ENCODE data around the gene NAPSA.
A peak's percentile ranks its signal among the peaks of the same experiment; 100 is the strongest.

The NAPSA gene

DNA sequence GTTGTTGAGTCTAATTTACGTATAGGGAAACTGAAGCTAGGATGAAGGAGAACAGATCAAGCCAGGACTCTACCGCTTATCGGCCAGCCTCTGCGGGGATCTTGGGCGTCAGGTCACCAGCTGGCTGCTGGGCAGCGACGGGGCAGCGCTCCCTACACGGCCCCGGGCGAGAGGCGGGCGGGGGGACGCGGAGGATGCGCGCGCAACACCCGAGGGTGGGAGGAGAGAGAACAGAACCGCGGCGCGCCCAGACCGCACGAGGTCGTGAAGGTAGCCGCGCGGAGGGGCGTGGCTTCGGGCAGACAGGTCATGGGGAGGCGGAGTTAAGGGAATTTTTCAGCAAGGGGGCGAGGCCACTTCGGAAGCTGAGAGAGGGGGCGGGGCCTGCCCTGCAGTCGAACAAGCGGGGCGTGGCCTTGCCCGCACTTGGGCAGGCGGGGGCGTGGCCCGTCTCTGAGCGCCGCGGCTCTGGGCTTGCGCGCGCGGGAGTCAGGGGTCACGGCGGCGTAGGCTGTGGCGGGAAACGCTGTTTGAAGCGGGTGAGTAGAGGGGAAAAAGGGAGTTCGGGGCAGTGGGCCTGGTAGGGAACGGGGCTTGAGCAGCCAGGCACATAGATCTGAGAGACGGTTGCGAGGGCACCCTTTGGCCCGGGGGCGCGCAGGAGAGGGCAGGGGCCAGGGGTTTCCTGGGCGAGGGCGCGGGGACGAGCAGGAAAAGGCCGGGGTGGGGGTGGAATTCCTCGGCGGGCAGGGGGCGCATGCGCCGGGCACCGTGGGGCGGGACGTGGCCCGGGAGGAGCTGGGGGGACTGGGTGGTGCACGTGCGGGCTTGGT, 18.6 kb upstream of the NAPSA start, which contains the start of gene POLD1:
POLD1 (plus strand) TSS at position 496 of the 833 bp plus-strand sequence. CDS start 14,505 bp downstream, outside the sequence.
- peak; percentile 95 for DNase-seq

DNA sequence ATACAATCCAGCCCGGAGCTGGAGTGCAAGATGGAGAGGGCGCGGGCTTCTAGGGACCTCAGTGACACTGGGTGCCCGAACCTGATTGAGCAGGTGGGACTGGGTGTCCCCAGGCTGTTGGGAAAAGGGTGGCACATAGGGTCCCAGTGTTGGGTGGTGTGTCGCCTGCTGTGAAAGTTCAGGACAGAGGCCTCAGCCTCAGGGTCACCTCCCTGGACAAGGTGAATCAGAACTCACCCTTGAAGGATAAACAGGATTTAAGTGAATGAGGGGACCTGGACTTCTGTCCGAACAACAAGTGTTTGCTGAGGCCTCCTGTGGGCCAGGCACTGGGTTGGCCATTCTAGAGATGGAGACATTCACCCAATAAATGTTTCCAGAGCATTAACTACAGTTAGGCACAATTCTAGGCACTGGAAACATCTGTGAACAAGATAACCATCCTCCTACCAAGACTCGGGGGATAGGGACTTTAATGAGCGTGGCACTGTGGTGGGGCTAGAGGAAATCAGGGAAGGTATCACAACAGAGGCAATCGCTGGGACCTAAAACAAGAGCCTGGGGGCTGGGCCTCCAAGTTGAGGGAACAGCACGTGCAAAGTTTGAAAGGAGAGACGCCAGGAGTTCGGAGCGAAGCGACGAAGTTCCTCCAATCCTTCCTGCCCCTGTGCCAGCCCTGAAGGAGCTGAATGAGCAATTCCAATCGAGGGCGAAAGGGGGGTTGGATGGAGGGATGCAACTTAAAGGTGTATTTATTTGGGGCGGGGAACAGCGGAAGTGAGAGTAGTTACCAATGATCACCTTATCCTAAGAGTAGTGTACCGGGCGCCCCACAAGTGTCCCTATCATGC, 17.8 kb upstream of the NAPSA start:
- peak; percentile 19 for DNase-seq

DNA sequence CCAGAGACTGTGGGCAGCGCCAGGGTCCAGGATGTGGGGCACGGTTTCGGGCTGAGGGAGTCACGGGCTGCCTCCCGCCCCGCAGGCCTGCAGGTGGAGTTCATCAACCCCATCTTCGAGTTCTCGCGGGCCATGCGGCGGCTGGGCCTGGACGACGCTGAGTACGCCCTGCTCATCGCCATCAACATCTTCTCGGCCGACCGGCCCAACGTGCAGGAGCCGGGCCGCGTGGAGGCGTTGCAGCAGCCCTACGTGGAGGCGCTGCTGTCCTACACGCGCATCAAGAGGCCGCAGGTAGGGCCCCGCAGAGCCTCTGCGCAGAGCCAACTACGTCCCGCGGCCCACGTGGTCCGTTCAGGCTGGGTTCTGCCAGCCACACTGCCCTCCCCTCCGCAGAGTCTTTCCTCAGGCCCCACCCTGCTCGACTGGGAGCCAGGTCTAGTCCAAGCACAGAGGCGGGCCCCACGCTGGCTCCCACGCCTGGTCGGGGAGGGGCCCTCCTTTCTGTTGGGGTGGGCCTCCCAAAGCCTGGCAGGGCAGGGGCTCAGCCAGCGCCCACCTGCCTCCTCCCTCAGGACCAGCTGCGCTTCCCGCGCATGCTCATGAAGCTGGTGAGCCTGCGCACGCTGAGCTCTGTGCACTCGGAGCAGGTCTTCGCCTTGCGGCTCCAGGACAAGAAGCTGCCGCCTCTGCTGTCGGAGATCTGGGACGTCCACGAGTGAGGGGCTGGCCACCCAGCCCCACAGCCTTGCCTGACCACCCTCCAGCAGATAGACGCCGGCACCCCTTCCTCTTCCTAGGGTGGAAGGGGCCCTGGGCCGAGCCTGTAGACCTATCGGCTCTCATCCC, 16.7 kb upstream of the NAPSA start:
- no peak for DNase-seq

GRCh38 chr19:50380751-50381151, 15.3 kb upstream of the NAPSA start:
- no peak for DNase-seq

DNA sequence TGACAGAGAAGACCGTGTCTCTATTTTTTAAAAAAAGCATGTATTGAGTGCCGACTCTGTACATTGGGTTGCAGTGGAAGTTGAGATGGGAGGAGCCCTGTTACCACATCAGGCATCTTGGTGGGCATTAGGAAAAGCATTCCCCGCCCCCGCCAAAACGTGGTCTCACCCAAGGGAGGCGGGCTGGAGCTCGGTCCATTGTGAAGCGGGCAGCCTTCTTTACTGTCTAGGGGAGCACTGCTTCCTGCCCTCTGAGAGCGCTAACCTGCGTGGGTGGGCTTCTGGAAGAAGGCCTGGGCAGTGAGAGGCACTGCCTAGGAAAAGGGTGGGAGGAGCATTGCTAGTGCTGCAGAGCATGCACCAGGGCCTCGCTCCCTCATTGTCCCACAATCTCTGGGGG, 14.7 kb upstream of the NAPSA start:
- DNase-seq = no peak

DNA sequence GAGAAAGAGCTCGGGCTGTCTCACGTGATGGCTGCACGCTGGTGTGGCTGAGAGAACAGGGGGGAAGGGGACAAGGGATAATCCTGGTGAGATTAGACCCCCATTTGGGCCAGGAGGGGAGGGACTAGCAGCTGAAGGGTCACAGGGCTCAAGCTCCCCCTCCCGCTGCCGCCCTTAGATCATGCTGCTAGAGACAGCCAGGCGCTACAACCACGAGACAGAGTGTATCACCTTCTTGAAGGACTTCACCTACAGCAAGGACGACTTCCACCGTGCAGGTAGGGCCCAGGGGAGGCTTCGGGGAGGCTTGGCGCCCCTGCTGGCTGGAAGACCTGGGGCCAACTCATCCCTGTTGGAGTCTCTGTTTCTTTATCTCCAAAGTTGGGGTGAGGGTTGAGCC, 14.2 kb upstream of the NAPSA start:
- no peak for DNase-seq

- DNase-seq = no peak
These were observed 13.4 kb upstream of the NAPSA start for GRCh38 chr19:50378863-50379236.

DNA sequence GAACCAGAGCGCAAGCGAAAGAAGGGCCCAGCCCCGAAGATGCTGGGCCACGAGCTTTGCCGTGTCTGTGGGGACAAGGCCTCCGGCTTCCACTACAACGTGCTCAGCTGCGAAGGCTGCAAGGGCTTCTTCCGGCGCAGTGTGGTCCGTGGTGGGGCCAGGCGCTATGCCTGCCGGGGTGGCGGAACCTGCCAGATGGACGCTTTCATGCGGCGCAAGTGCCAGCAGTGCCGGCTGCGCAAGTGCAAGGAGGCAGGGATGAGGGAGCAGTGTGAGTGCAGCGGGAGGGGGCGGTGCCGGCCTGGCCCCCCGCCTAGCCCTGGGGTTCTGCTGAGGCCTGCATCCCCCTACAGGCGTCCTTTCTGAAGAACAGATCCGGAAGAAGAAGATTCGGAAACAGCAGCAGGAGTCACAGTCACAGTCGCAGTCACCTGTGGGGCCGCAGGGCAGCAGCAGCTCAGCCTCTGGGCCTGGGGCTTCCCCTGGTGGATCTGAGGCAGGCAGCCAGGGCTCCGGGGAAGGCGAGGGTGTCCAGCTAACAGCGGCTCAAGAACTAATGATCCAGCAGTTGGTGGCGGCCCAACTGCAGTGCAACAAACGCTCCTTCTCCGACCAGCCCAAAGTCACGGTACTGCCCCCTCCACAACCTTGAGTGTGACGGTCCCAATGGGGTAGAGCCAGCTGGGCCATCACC, 12.9 kb upstream of the NAPSA start:
- no peak for DNase-seq

DNA sequence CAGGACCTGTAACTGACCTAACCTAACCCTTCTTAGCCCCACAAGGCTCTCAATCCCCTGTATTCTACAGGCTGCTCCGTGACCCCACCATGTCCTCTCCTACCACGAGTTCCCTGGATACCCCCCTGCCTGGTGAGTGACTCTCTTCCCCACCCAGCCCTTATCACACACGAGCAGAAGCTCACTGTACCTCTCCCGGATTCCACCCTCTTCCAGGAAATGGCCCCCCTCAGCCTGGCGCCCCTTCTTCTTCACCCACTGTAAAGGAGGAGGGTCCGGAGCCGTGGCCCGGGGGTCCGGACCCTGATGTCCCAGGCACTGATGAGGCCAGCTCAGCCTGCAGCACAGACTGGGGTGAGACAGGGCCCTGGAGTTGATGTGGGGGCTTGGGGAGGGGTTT, 12.1 kb upstream of the NAPSA start:
- no peak for DNase-seq

DNA sequence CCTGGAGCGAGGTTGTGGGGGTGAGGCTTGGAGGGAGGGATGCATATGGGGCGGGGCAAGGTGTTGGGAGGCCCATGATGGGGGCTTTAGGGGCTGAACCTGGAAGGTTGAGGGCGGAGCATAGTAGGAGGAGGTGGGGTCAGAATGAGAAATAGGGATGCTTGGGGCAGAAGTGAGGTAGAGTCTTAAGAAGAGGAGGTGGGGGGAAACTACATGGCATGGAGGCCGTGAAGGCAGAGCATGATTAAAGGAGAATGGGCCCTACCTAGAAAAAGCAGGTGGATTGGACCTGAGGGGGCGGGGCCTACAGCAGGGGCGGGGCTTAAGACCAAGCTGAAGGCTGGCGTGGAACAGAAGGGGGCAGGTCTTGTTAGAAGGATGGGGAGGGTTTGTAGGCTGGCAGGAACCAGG, 11.6 kb upstream of the NAPSA start:
- DNase-seq = no peak

DNA sequence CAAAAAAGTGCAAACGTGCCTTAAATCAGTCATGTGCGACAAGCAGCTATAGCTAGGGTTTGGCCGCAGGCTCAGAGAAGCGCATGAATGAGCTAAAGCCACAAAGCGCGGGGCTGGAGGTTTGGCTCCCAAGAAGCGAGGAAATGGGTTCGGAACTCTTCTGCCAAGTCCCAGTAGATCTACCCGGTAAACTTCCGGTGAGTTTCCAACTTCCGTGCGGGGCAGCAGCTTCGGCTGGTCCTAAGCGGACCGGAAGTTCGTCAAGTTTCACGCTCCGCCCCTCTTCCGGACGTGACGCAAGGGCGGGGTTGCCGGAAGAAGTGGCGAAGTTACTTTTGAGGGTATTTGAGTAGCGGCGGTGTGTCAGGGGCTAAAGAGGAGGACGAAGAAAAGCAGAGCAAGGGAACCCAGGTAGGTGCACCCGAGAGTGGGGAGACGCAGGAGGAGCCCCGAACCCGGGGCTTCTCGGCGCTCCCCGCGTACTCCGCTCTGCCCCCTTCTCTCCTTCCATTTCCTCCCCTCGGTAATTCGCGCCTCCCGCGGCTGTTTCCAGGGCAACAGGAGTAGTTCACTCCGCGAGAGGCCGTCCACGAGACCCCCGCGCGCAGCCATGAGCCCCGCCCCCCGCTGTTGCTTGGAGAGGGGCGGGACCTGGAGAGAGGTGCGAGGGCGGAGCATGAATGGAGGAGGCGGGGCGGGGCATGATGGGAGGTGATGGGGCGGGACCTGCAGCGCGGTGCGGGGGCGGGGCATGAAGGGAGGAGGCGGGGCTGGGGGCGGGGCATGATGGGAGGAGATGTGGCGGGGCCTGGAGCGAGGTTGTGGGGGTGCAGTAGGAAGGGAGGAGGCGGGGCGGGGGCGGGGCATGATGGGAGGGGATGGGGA, 11.0 kb upstream of the NAPSA start, which contains the start of gene NR1H2:
NR1H2 (plus strand) TSS at position 292 of the 885 bp plus-strand sequence. CDS start 1,149 bp downstream, outside the sequence.
- peak; percentile 97 for DNase-seq

DNA sequence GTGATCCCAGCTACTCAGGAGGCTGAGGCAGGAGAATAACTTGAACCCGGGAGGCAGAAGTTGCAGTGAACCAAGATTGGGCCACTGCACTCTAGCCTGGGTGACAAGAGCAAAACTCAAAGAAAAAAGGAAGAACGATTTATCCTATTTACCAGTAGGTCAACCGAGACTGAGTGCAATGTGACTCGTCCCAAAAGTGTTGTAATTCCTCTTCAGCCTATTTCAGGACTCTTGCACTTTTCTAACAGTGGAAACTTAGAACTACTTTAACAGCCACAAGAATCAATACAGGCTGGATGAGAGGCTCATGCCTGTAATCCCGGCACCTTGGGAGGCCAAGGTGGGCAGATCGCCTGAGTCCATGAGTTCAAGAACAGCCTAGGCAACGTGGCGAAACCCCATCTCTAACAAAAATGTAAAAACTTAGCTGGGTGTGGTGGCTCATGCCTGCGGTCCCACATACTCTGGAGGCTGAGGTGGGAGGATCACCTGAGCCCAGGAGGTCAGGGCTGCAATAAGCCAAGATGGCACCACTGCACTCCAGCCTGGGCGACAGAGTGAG, 6.6 kb upstream of the NAPSA start:
- DNase-seq = no peak

GRCh38 chr19:50368649-50369570, 3.5 kb upstream of the NAPSA start:
- DNase-seq = peak; percentile 86

- DNase-seq = no peak
These were observed 2.6 kb downstream of the NAPSA start for GRCh38 chr19:50362656-50363424.

GRCh38 chr19:50362030-50362412, 3.4 kb downstream of the NAPSA start:
- DNase-seq = no peak

DNA sequence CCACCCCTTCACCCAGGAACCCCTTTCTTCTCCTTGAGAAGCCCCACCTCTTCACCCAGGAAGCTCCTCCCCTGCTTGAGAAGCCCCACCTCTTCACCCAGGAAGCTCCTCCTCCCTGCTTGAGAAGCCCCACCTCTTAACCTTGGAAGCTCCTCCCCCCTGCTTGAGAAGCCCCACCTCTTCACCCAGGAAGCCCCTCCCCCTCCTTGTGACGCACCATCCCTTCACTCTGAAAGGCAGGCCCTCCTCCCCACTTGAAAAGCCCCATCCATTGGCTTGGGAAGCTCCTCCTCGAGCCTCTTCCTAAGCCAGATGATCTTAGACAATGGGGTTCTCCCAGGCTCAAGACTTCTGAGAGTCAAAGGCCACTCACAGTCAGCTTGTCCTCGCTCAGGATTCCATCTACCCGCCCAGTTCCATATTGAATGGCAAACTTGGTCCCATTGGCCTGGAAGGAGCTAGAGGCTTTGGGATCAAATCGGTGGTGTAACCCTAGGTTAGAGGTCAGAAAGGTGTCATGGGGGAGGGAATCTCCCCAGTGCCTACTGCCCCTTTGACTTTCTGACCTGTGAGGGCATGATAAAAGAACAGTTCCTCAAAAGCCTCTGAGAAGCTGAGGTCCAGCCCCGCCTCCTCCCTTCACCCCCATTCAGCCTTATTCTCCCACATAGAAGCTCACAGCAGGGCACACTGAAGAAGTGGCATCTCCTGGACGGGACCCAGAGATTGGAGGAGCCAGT, 4.0 kb downstream of the NAPSA start:
- no peak for DNase-seq

DNA sequence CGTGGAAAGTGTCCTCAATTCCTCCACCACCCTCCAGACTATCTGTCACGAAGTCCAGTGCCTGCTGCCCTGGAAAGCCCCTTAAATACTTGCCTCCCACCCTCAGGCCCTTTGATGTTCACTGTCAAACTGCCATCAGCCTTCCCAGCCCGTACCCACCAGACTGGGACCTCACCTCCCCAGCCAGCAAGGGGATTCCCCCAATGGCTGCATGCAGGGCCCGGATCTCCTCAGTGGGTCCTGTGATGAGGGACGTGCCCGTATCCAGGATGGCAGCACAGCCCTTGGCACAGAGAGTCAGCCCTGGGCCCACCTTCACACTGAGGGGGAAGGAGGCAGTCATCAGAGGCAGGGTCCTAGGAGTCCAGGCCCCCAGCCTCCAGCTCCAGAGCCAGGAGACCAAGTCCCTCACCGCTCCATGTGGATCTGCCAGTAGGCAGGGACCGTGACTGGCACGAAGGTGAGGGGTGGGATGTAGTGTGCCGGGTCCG, 6.1 kb downstream of the NAPSA start:
- no peak for DNase-seq
